Kasumi-1 (cell line): ENCODE data around the gene FAM72D.
"Not testable (repeated sequence)": the region's sequence is repeated elsewhere in the genome, so short reads cannot be mapped to it uniquely, and the experiment has no call there.

Source experiments
- DNase-seq, 2 experiments: peaks; one replicate each; lab custom pipeline; 2025; lab: John Stamatoyannopoulos, UW

FAM72D gene

GRCh38 chr1:145095284-145096057 is at the start of gene FAM72D, which contains the start of gene SRGAP2B:
Gene FAM72D, plus strand, starts transcription at chr1:145095974. Its CDS starts 874 bp downstream, at chr1:145096848.
Gene SRGAP2B, minus strand, starts transcription at chr1:145095328. Its CDS starts 2,427 bp downstream, at chr1:145092901.
- not testable (repeated sequence) for DNase-seq

- not testable (repeated sequence) for DNase-seq
Measured at GRCh38 chr1:145047553-145047952, 48.2 kb upstream of the FAM72D start.

- not testable (repeated sequence) for DNase-seq
Measured at GRCh38 chr1:145048181-145048856, 47.5 kb upstream of the FAM72D start.

GRCh38 chr1:145052019-145052776 is 43.6 kb upstream of the FAM72D start:
- DNase-seq, result not testable (repeated sequence)

- DNase-seq, result not testable (repeated sequence)
Measured at GRCh38 chr1:145053428-145053827, 42.3 kb upstream of the FAM72D start.

GRCh38 chr1:145055217-145055760 is 40.5 kb upstream of the FAM72D start:
- not testable (repeated sequence) for DNase-seq

- DNase-seq, result not testable (repeated sequence)
Measured at GRCh38 chr1:145058184-145058583, 37.6 kb upstream of the FAM72D start.

GRCh38 chr1:145063285-145063684 is 32.5 kb upstream of the FAM72D start:
- DNase-seq, result not testable (repeated sequence)

- DNase-seq, result not testable (repeated sequence)
Measured at GRCh38 chr1:145063941-145064648, 31.7 kb upstream of the FAM72D start.

GRCh38 chr1:145065194-145065826 is 30.5 kb upstream of the FAM72D start:
- DNase-seq, result not testable (repeated sequence)

- not testable (repeated sequence) for DNase-seq
Measured at GRCh38 chr1:145066486-145066885, 29.3 kb upstream of the FAM72D start.

- not testable (repeated sequence) for DNase-seq
Measured at GRCh38 chr1:145071569-145071968, 24.2 kb upstream of the FAM72D start.

GRCh38 chr1:145074021-145074559 is 21.7 kb upstream of the FAM72D start:
- DNase-seq, result not testable (repeated sequence)

- DNase-seq, result not testable (repeated sequence)
Measured at GRCh38 chr1:145076877-145077276, 18.9 kb upstream of the FAM72D start.

- DNase-seq, result not testable (repeated sequence)
Measured at GRCh38 chr1:145077872-145078786, 17.6 kb upstream of the FAM72D start.

GRCh38 chr1:145078787-145079370 is 16.9 kb upstream of the FAM72D start:
- not testable (repeated sequence) for DNase-seq

GRCh38 chr1:145079737-145080136 is 16.0 kb upstream of the FAM72D start:
- DNase-seq, result not testable (repeated sequence)

GRCh38 chr1:145080193-145080592 is 15.6 kb upstream of the FAM72D start:
- DNase-seq, result not testable (repeated sequence)
